ENCODE measurements around the gene ITPR1.

Gene ITPR1

GRCh38 chr3:4492208-4493013 lies 737 bp upstream of the ITPR1 start:
- no peak for DNase-seq

DNA sequence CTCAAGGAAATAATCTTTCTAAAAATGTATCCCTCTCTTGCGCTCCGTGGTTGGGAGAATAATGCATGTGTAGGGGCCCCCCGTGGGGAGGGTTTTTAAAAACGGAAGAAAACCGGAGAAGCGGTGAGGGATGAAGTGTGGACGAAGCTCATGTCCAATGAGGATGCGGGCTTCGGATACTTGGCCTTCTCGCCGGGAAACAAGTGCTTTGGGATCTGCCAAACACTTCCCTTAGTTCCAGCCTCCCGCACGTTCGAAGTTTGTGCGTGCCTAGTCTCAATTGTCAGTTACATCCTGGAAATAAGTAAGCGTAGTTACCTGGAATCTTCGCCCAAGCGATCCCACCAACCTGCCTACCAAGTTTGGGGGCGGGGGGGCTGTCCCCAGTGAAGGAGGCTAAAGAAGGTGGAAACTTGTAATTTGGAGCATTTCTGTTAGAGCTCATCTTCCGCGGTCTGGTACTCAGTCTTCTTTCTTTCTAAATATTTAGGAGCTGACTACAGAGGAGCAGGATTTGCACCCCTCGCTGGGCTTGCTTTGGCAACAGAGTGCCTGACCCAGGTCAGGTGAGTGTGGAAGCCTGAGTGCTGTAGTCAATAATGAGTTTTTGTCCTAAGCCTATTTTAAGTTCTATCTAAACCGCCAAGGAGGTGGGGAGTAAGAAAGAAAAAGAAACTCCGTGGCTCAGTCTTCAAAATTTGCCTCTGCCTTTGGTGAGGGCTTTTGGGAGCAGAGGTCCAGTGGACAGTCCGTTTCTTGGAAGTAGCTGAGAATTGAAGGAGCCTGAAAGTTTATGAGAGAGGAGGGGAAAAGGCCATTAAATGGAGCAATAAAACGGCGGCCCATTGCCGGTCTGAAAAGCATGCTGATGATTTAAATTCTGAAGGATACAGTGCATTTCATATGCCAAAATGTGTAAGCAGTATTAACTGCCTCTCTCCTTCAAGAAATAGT lies 1.1 kb downstream of the ITPR1 start:
- no peak for DNase-seq

DNA sequence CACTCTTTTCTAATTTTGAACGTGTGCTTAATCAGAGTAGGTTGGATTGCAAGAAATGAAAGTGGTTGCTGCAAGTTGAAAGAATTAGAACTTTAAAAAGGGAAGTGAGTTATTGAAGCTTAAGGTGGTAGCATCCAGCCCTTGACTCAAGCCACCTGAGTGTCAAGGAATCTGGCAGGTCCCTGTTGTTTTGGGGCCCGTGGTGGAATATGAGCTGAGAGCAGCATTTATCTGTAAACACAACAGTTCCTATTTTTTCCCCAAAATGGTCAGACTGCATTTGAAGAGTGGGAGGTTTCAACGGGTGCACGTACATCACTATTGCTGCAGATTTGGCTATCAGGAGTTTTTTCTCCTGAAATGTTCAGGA lies 1.7 kb downstream of the ITPR1 start:
- DNase-seq, result no peak

- no peak for DNase-seq
These were observed 2.3 kb downstream of the ITPR1 start for GRCh38 chr3:4495294-4496086.

- no peak for DNase-seq
These were observed 2.9 kb downstream of the ITPR1 start for GRCh38 chr3:4496087-4496452.

DNA sequence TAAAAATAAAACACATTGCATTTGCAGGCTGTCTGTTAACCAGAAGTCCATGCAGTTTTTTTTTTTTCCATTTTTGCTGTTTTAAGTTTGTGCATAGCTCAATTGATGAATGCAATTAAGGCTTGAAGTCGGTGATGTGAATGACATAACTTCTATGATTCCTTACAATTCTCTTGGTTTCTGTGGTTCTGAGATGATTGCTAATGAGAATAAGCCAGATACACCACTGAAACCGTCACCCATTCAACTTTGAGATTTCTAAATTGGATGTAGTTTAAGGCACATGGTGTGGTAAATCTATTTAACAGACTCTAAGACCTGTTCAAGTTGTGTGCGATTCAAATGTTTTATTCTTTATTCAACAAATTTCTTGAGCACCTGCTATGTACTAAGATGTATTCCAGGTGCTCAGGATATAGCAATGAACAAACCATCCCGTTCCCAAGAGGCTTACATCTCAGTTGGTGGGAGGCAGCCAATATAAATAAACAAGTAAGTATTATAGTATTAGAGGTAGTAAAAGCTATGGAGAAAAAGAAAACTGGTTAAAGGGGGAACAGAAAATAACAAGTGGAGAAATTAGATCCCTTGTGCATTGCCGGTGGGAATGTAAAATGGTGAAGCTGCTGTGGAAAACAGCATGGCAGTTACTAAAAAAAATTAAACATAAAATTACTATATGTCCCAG lies 4.0 kb downstream of the ITPR1 start:
- no peak for DNase-seq

- DNase-seq, result no peak
These were observed 4.7 kb downstream of the ITPR1 start for GRCh38 chr3:4497843-4498324.

- DNase-seq, result no peak
These were observed 5.3 kb downstream of the ITPR1 start for GRCh38 chr3:4498446-4498845.

DNA sequence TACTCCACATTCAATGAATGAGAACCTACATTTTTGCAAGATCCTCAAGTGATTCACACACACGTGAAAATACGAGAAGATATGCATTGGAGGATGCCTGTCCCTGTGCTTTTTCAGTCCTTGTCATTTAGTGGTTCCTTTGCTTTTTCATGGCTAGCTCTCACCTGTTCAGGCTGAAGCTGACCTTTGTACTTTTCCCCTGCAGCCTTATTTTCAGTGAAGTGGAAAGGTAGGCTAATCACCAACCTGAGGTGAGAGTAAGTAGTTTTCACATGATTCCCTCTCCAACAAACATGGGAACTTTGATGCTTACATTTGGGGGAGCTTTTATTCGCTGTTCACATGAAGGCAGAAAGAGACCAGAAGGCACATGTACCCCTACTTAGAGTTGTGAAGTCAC lies 8.3 kb downstream of the ITPR1 start:
- DNase-seq, result no peak

DNA sequence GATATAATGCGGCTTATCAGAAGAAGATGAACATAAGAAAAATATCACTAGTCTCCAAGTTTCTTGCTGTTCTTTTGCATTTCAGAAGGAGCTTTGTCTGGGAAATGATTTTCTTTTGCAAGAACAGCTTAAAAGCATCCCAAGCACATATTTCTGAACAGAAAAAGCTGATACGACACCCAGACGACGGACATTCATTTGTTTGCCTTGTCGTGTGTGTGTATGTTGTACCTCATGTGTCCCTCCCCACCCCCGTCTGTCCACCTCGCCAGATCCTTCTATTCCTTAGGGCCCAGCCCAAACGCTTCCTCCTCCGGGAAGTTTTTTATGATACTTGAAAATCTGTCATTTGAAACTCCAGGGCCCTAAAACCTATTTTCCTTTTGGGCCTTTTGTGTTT lies 8.8 kb downstream of the ITPR1 start:
- no peak for DNase-seq

- DNase-seq, result no peak
These were observed 9.9 kb downstream of the ITPR1 start for GRCh38 chr3:4503050-4503449.

DNA sequence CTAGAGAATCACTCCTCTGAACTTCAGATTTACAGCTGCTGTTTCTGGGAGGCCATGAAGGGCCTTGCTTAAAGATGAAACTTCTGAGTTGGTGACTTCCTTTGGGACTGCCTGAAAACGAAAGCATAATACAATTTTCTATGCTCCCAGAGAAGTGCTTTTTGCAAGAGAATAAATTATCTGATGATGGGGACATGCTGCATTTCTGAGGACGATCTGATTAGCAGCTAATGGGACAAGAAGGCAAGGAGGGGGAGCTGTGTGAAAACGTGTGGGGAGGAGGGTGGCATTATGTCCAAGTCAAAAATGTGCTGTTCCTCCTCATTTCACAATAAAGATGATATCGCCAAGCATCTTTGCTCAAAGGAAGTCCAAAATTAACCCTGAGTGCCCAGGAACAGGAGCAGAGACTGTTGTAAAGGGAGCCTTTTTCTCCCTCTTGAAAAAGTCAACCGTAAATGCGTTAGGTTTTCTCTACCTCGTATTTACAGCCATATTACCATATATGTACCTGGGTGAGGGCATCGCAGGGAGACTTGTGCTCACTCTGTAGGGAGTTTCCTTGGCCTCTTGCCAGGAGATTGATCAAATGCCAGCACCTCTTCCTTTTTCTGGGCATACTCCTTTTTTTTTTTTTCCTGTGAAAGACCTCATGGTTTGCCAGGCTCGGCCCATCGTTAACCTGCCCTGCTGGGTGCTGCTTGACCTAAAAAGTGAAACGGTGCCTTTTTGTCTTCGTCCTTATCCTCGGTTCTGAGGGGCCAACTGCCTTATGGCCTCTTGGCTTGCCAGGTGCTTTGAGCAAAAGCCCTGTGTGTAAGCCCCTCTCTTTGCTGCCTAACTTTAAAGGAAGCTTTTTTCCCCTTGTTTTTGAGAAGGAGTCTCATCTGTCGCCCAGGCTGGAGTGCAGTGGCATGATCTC lies 11.5 kb downstream of the ITPR1 start:
- no peak for DNase-seq

DNA sequence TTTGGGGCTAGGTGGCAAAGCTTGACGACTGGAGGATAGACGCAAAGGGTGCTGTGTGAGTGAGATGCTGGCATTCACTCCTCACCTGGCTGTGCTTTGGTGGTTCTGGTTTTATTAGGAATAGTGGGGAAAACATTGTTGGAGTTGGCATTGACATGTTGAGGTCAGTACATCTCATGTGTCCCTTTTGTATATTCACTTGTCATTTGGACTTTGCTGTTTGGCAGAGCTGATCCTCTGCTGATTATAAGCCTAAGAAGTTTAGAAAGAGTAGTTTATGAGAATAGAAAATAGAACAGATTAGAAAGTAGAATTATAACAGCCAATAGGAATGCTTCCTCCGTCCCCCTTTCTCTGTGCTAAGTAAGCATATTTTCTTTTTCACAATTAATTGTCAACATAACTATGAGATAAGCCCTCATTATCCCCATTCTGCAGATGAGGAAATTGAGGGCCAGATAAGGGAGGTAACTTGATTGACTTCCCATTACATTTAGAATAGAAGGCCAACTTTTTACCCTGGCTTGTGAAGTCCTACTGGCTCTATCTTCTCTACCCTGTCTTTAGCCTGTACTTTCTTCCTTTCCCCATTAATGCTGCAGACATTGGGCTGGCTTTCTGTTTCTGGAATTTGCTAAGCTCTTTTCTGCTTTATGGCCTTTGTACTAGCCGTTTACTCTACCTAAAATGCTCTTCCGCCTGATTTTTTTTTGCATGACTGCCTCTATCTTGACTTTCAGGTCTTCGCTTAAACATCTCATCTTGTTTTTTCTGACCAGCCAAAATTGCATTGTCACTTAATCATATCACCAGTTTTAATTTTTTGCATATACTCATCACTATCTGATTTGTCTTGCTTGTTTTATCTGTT lies 12.8 kb downstream of the ITPR1 start:
- DNase-seq, result no peak

GRCh38 chr3:4506559-4507023 lies 13.4 kb downstream of the ITPR1 start:
- no peak for DNase-seq

DNA sequence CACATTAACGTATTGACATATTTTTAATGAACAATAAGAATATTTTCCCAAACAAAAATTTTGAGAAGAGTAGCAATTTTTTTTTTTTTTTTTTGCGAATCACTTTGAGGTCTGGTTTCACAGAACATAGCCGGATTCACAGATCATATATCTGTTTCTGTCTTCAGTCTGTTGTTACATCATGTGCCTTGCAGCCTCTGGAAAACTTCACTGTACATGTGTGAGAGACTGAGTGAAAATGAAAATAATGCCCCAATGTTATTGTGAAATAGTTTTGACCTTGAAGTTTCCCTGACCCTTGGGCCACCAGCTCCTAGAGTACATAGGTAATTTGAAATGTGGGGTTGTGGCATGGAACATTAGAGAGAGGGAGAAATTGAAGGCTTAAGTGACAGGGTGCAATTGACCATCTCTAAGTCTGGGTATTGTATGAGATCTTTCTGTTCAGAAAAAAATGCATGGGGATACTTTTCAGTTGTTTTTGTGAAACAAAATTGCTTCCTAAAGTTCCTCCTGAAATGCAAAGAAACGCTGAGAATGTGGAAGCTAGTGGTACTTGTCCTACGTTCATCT lies 14.0 kb downstream of the ITPR1 start:
- no peak for DNase-seq

DNA sequence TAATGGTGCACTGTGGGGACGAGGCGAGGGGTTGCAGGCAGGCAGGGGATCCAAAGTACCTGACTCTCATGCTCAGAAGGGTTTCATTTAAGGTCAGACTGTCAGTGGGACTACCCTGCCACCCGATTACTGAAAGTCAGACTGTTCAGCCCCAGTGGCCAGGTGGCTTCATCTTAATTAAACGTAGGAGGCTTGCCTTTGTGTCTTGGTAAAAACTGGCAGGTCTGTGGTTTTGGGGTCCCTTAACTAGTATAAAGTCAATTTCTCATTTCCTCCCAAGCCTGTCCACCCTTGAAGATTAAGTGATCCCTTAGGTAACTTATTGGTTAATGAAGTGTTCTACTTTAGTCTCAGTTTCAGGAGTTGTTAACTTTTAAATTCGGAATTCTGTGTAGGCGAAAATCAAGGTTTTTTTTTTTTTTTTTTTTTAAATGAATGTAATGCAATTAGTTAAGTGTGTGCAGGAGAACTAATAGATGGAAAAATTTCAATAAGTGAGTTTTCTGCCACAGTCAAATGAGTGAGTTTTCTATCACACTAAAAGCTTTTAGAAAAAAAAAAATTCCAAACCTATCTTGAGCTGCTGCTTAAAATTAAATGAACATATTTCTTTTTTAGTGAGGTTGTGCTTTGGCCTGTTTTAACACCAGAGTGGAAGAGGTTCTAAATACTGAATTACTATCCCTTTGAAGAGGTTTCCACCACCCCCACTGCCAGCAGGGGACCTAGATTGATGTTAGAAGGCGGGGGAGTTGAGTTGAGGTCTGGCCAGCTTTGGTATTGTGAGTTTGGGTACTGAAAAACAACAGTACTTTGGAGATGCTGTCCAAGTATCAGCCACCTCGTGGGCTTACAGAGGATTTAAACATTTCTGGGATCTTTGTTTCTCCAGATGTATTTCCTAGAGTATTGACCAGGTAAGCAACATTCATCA lies 15.2 kb downstream of the ITPR1 start:
- DNase-seq, result no peak

DNA sequence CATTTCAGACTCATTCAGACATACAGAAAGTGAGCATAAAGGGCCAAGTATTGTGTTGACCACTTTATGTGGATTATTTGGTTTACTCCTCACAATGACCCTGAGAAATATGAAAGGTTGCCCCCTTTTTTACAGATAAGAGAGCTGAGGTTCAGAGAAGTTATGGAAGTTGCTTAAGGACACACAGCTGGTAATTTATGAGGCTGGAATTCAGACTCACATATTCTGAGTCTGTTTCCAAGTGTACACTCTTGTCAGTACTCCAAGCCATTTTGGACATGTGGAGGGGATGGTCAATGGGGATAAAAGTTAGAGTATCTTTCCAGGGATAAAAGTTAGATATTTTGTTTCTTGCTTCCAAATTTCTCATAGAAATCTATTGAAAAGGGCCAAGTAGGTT lies 15.9 kb downstream of the ITPR1 start:
- no peak for DNase-seq

GRCh38 chr3:4509983-4510755 lies 17.0 kb downstream of the ITPR1 start:
- DNase-seq, result no peak
